TTC549 (cell line): ENCODE measurements around the gene RYR3.

Experiments used
- FAIRE-seq: peaks from 2 replicates; lab custom pipeline; 2012; peaks lifted over from hg19 to GRCh38; lab: Jason Lieb, UNC

Gene RYR3

DNA sequence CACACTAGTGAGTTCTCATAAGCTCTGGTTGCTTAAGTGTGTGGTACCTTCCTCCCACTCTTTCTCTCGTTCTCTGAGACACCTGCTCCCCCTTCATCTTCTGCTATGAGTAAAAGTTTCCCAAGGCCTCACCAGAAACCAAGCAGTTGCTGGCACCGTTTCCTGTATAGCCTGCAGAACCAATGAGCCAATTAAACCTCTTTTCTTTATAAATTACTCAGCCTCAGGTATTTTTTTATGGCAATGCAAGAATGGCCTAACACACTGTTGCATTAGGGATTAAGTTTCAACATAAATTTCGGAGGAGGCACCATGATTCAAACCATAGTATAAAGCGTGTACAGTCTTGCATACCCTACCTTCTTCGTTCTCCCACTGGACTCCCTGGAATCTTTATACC, 405.3 kb downstream of the RYR3 start:
- no peak for FAIRE-seq

- no peak for FAIRE-seq
Measured at GRCh38 chr15:33720952-33721351, 410.2 kb downstream of the RYR3 start.

- FAIRE-seq, result no peak
Measured at GRCh38 chr15:33722005-33722672, 411.4 kb downstream of the RYR3 start.

DNA sequence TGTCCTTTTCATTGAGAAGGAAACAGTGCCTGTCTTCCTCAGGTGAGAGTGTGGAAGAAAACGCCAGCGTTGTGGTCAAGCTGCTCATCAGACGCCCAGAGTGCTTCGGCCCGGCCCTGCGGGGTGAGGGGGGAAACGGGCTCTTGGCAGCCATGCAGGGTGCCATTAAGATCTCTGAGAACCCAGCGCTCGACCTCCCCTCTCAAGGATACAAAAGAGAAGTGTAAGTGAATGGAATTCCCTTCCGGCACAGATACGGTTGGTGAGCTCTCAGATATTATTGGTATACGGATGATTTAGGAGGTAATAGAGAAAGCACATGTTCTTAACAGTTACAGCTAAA, 411.9 kb downstream of the RYR3 start:
- no peak for FAIRE-seq

- no peak for FAIRE-seq
Measured at GRCh38 chr15:33724321-33725036, 413.7 kb downstream of the RYR3 start.

GRCh38 chr15:33729653-33730052, 418.9 kb downstream of the RYR3 start:
- FAIRE-seq, result no peak

GRCh38 chr15:33730815-33731214, 420.0 kb downstream of the RYR3 start:
- no peak for FAIRE-seq

DNA sequence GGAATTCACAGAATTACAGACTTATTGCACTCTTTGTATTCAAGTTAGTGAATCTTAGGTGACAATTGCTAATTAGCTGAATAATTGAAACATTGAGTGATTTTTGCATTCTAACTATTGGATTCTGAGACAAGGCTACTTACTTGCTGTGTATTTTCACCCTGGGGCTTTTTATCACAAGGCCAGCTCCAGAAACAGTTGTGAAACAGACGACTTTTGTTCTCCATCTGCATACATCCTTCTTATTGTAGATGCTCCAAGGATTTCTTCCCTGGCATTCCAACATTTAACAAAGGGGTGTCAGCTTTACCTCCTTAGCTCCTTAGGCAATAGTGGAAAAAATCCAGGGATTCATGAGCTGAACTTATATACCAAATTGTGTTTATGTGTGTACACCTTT, 424.4 kb downstream of the RYR3 start:
- FAIRE-seq, result no peak

DNA sequence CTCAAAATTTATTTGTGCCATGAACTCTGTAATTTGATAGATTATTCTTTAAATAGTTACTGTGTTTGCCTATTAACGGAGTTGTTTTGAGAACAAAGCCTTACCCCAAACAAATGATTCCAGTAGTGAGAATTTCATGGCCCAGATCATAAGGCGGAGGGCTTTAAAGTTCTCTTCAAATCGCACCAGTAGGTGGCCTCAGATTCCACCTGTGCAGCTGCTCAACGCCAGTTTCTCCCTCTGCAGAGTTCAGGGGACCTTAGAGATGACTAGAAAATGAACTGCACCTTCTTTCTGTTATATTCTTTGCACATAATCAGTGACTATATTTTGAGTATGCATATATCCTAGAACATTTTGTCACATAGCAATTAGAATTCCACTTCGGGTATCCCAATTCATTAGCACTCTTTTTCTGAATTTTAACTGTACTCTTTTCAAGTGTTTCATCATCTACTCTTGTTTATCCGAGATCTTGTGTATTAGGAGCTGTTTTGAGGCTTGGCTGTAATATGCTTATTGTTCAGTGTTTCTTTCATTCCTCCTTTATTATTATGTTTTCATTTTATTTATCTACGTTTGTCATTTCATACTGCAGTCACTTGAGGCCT, 425.0 kb downstream of the RYR3 start:
- FAIRE-seq, result no peak

DNA sequence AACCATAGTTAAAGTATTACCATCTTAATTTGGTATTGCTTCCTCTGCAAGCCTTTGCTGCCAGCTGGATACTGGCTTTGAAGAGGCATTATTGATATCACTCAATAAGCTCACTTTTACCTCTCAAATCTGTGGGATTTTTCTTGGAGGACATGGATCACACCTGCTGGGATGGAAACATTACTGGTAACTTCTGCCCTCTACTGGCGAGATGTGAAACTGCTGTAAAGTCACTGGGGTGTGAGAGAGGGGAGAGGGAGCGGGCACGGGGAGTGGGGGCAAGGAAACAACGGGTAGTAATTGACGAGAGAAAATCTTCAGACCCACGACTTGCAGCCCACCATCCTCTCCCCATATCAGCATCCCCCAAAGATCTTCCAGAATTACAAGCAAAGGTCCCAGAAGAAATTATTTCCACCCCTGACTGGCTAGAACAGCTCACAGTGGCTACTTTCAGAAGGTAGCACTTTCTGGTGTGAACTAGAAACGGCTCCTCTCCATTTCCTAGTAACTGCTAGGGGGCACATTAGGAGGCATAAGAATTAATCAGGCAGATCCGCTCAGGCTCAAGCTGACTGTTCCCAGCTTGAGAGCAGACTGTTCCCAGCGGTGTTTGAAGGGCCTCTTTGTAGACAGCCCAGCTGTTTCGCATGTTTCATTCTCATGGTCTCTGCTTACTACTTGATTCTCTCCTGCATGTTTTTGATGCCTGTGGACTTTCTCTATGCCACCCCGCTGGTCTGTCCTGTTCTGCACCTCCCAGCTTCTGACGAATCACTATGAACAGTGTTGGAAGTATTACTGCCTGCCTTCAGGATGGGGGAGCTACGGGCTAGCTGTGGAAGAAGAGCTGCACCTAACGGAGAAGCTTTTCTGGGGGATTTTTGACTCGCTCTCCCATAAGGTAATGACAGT, 427.2 kb downstream of the RYR3 start:
- FAIRE-seq, result no peak

- no peak for FAIRE-seq
Measured at GRCh38 chr15:33738941-33739664, 428.3 kb downstream of the RYR3 start.

DNA sequence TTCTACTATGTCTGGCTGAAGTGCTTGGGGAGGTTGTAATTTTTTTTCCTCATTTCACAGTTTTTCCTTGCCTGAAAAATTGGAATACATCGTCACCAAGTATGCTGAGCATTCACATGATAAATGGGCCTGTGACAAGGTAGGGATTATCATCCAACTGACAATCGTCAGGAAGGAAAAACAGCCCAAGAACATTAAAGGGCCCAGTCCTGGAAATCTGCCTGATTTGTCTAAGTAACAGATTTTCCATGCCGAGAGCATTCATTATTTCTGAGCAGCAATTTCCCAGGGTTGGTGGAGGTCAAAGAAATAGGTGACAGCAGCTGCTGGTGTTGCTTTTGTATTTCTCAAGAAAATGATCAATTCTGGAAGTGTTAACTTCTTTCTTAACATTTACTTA, 431.5 kb downstream of the RYR3 start:
- no peak for FAIRE-seq

DNA sequence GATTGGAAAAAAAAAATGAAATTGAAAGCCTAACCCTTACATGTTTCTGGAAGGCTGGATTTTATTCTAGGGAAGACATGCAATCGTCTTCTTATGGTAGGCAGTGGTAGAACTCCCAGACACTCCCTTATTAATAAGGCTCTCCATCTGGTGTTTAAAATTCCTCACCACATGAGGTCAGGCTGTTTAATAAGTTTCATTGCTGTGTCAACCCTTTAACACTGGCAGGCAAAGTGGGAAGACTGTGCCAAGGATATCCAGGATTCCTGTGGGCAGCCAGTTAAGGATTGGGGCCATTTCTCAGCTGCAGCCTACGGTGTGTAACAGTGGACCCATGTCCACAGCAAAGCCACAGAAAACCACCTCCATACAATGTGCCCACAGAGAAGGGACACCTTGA, 432.0 kb downstream of the RYR3 start:
- FAIRE-seq, result no peak

- no peak for FAIRE-seq
Measured at GRCh38 chr15:33746203-33746602, 435.4 kb downstream of the RYR3 start.

- no peak for FAIRE-seq
Measured at GRCh38 chr15:33753012-33753411, 442.2 kb downstream of the RYR3 start.

DNA sequence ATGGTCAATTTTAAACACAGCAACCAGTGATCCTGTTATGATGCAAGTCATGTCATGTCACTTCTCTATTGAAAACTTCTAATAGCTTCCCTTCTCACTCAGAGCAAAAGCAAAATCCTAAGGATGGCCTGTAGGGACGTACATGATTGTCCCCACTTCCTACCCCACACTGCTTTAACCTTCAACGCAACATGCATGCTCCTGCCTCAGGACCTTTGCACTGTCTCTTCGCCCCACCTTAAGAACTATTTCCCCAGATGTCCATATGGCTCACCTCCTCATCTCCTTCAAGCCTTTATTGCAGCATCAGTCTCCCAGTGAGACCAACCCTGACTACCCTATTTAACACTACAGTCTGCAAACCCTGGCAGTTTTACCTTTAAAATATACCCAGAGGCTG, 443.5 kb downstream of the RYR3 start:
- no peak for FAIRE-seq

- no peak for FAIRE-seq
Measured at GRCh38 chr15:33756961-33757360, 446.2 kb downstream of the RYR3 start.

GRCh38 chr15:33757516-33758232, 446.9 kb downstream of the RYR3 start:
- FAIRE-seq, result no peak

- FAIRE-seq, result no peak
Measured at GRCh38 chr15:33766389-33766788, 455.6 kb downstream of the RYR3 start.

GRCh38 chr15:33768670-33769190, 458.0 kb downstream of the RYR3 start:
- FAIRE-seq, result no peak

DNA sequence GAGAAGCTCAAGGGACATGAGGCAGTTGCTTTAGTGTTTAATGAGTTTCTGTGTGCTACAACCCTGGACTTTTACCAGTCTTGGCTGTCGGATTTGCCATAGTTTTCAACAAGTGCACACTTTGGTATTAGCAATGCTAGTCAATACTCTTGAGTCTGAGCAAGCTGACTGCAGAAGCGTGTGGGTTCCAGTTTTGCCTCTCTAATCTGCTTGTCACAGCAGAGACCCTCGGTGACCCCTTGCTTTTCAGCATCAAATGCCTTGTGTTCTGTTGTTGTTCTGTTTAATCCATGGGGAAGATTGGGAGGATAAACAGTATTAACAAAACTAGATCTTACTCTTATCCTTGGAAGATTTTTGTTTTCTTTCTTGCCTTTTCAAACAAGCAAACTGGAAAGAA, 463.2 kb downstream of the RYR3 start:
- FAIRE-seq, result no peak
